GM19035 (cell line): ENCODE measurements around the gene RRBP1.

ENCODE experiments used
- ATAC-seq: cut with Tn5 transposase; IDR thresholded peaks from one replicate; pipeline ENCODE4 v1.9.1; 2021; ENCODE audit not compliant: unreplicated experiment

The RRBP1 gene

GRCh38 chr20:17650301-17651128 lies 31.5 kb downstream of the RRBP1 start:
- no peak for ATAC-seq

- no peak for ATAC-seq
Observed at GRCh38 chr20:17648791-17649730, 33.0 kb downstream of the RRBP1 start.

- no peak for ATAC-seq
Observed at GRCh38 chr20:17648315-17648646, 33.8 kb downstream of the RRBP1 start.

GRCh38 chr20:17647391-17648314 lies 34.4 kb downstream of the RRBP1 start:
- ATAC-seq: no peak

- no peak for ATAC-seq
Observed at GRCh38 chr20:17646961-17647301, 35.1 kb downstream of the RRBP1 start.

- ATAC-seq: no peak
Observed at GRCh38 chr20:17646209-17646960, 35.7 kb downstream of the RRBP1 start.

- no peak for ATAC-seq
Observed at GRCh38 chr20:17645546-17646208, 36.4 kb downstream of the RRBP1 start.

GRCh38 chr20:17645010-17645409 lies 37.0 kb downstream of the RRBP1 start:
- ATAC-seq: no peak

- ATAC-seq: no peak
Observed at GRCh38 chr20:17644451-17644850, 37.6 kb downstream of the RRBP1 start.

- ATAC-seq: no peak
Observed at GRCh38 chr20:17643531-17644188, 38.4 kb downstream of the RRBP1 start.

GRCh38 chr20:17642404-17643269 lies 39.4 kb downstream of the RRBP1 start:
- ATAC-seq: no peak

GRCh38 chr20:17641993-17642392 lies 40.0 kb downstream of the RRBP1 start:
- no peak for ATAC-seq

GRCh38 chr20:17641520-17641964 lies 40.5 kb downstream of the RRBP1 start:
- no peak for ATAC-seq

- no peak for ATAC-seq
Observed at GRCh38 chr20:17640875-17641378, 41.1 kb downstream of the RRBP1 start.

- no peak for ATAC-seq
Observed at GRCh38 chr20:17640146-17640874, 41.7 kb downstream of the RRBP1 start.

- no peak for ATAC-seq
Observed at GRCh38 chr20:17638835-17639407, 43.1 kb downstream of the RRBP1 start.
